CD8-positive, alpha-beta memory T cell (primary cell): ENCODE measurements around the gene LYPD4. TPM values are rescaled to one million over a fixed set of nuclear protein-coding genes. Genes with fewer than 3 reads are reported as not detected.

Experiments used
- CTCF ChIA-PET: fragments of 350-600 bp; sonication (Branson Sonifier 250); formaldehyde crosslinking; loops from one replicate; lab custom pipeline; 2021; ENCODE audit warnings: antibody characterized with exemption; lab: Charles Lee
- POLR2A ChIA-PET: fragments of 350-600 bp; sonication (Branson Sonifier 250); formaldehyde crosslinking; loops from one replicate; lab custom pipeline; 2021; ENCODE audit warnings: antibody characterized with exemption; lab: Charles Lee
- DNase-seq, 5 donors: peaks; one replicate each; pipeline versions ENCODE4 v3.0.0 to v3.0.0-alpha.2; 2020 to 2022; ENCODE audit warnings: mixed read lengths in 1 of 5
- H3K27ac ChIP-seq: one replicate; pipeline ENCODE4 v1.7.0; 2013; ENCODE audit warnings: low read depth, mild to moderate bottlenecking, low read length, moderate library complexity
- H3K27me3 ChIP-seq: 2 replicates; pipeline ENCODE4 v1.7.0; 2013; ENCODE audit warnings: low read length, mild to moderate bottlenecking; ENCODE audit not compliant: insufficient read depth, poor library complexity, severe bottlenecking
- H3K36me3 ChIP-seq: 2 replicates; pipeline ENCODE4 v1.7.0; 2013; ENCODE audit warnings: mild to moderate bottlenecking, low read length, moderate library complexity; ENCODE audit not compliant: insufficient read depth
- H3K4me1 ChIP-seq: 2 replicates; pipeline ENCODE4 v1.7.0; 2013; ENCODE audit warnings: mild to moderate bottlenecking, low read length, moderate library complexity; ENCODE audit not compliant: insufficient read depth
- H3K4me3 ChIP-seq: 2 replicates; pipeline ENCODE4 v1.7.0; 2013; ENCODE audit warnings: mild to moderate bottlenecking, low read length
- H3K9me3 ChIP-seq: 2 replicates; pipeline ENCODE4 v1.7.0; 2013; ENCODE audit warnings: mild to moderate bottlenecking, low read length
- H3K27ac Mint-ChIP-seq, 8 donors: one replicate each; pipeline ENCODE4 v1.8.0; 2020 to 2021; ENCODE audit warnings: mixed read lengths in 8 of 8, mild to moderate bottlenecking in 6 of 8, inconsistent platforms in 3 of 8, moderate library complexity in 3 of 8
- H3K27me3 Mint-ChIP-seq, 2 donors: one replicate each; pipeline ENCODE4 v1.8.0; 2020 to 2021; ENCODE audit warnings: mixed read lengths in 2 of 2, mild to moderate bottlenecking in 1 of 2, moderate library complexity in 1 of 2
- H3K36me3 Mint-ChIP-seq, 3 donors: one replicate each; pipeline ENCODE4 v1.8.0; 2020 to 2021; ENCODE audit warnings: mixed read lengths in 3 of 3, inconsistent platforms in 1 of 3, mild to moderate bottlenecking in 1 of 3
- H3K4me1 Mint-ChIP-seq, 3 donors: one replicate each; pipeline ENCODE4 v1.8.0; 2020 to 2021; ENCODE audit warnings: mixed read lengths in 3 of 3, inconsistent platforms in 1 of 3, mild to moderate bottlenecking in 1 of 3
- H3K4me3 Mint-ChIP-seq, 7 donors: one replicate each; pipeline ENCODE4 v1.8.0; 2020 to 2021; ENCODE audit warnings: mixed read lengths in 7 of 7, mild to moderate bottlenecking in 6 of 7, moderate library complexity in 4 of 7, inconsistent platforms in 2 of 7
- H3K9me3 Mint-ChIP-seq, 5 donors: one replicate each; pipeline ENCODE4 v1.8.0; 2020 to 2022; ENCODE audit warnings: mixed read lengths in 5 of 5, mild to moderate bottlenecking in 3 of 5, moderate library complexity in 2 of 5, inconsistent platforms in 1 of 5
- polyA plus RNA-seq: library from polyadenylated mRNA; unstranded; fragments of 300-500 nt; fragmentation: Illumina TruSeq; gene quantifications from one replicate; pipeline ENCODE4 v1.2.3, GENCODE V29; 2021
- total RNA-seq, 2 experiments: library from RNA; stranded (reverse); gene quantifications; one replicate each; pipeline ENCODE4 v1.2.3, GENCODE V29; 2021

Gene LYPD4
- total and polyA plus RNA-seq, 3 experiments from 2014 or later, result not detected

DNA sequence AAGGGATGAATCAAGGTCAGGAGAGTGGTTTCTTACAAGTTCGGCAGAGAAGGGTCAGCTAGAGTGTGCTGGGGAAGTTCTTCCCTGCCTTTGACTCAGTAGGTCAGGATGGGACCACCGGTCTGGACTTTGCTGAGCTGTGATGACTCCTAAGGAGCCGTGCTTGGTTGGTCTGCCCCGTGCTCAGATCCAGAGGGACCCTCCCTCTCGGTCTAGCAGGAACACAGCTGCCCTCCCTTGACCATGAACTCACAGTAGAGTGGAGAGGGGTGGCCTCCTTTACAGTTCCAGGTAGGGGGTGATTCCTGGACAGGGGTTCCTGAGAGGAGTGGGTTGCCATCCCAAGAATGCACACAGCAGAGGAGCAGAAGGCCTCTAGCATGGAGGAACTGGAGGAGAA is 19.9 kb upstream of the LYPD4 start:
- H3K27ac Mint-ChIP-seq, result peak overlapping the region in 6 of 8 donors; percentile 38 to 89 (median 62)
- Histone ChIP-seq H3K9me3 (no peaks in the 10 kb centered on the region), H3K4me3 (no peak overlapping the region), H3K36me3 (peaks cover 62% of the 10 kb centered on the region), H3K27me3 (no peaks in the 10 kb centered on the region), H3K4me1 (peaks cover 82% of the 10 kb centered on the region), H3K27ac (no peak overlapping the region)
- DNase-seq, result peak in 1 of 5 donors; percentile 42
- H3K4me3 Mint-ChIP-seq, result peak overlapping the region in 2 of 7 donors; percentile 41 to 63
- ChIA-PET POLR2A (interaction anchor here (0.9 to 1.1 kb wide), 2 partner anchors 9 to 22 kb away, joined by 3 to 4 read pairs; no protein-coding TSS in a partner anchor), CTCF (interaction anchor here (1.0 to 16.3 kb wide), 5 partner anchors 10 to 86 kb away, joined by 4 to 227 read pairs (median 5); partner anchors contain the start of gene ARHGEF1)
- H3K27me3 Mint-ChIP-seq, result no peaks in the 10 kb centered on the region
- peaks cover 59 to 73% (median 67%) of the 10 kb centered on the region in 3 donors for H3K4me1 Mint-ChIP-seq
- peaks cover 5 to 84% (median 24%) of the 10 kb centered on the region in 3 donors for H3K36me3 Mint-ChIP-seq
- no peaks in the 10 kb centered on the region for H3K9me3 Mint-ChIP-seq

DNA sequence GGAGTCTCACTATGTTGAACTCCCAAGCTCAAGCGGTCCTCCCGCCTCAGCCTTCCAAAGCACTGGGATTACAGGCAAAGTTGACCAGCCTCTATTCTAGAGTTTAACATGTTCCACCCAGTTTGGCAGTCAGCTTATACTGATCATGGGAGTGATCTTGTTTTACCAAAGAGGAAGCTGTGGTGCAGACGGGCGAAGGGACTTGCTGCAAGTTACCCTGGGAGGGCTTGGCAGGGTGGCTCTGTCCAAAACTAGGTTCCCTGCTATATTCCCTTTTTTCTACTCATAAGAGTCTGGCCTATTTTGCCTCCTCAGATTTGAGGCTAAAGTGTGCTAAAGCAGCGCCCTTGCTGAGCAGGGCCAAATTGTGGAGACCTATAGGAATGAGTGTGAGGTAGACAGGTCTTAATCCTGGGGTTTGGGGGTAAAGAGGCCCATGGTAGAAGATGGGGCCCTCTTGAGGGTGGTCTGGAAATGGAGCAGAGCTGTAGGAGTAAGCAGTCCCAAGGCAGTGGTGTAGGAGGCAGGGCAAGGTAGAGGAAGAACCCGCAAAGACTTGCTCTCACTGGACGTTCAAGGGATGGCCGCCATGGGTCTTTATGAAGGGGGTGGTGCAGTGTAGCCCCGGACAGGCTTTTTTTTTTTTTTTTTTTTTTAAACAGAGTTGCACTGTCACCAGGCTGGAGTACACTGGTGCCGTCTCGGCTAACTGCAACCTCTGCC is 18.9 kb upstream of the LYPD4 start:
- H3K27me3 ChIP-seq, result no peaks in the 10 kb centered on the region
- H3K9me3 ChIP-seq, result no peaks in the 10 kb centered on the region
- Mint-ChIP-seq H3K4me3 (peak overlapping the region in 4 of 7 donors; percentile 47 to 90 (median 86)), H3K27me3 (no peaks in the 10 kb centered on the region), H3K27ac (peak overlapping the region; percentile 29 to 89 (median 74)), H3K36me3 (peaks cover 5 to 74% (median 24%) of the 10 kb centered on the region in 3 donors), H3K9me3 (no peaks in the 10 kb centered on the region), H3K4me1 (peaks cover 59 to 70% (median 64%) of the 10 kb centered on the region in 3 donors)
- H3K27ac ChIP-seq, result peak overlapping the region; percentile 12
- no peak for DNase-seq
- ChIA-PET CTCF (interaction anchor here (0.9 to 16.3 kb wide), 5 partner anchors 11 to 172 kb away, joined by 3 to 227 read pairs (median 5); partner anchors contain the start of gene ARHGEF1), POLR2A (interaction anchor here (0.6 to 1.3 kb wide), 7 partner anchors 8 to 1293 kb away, joined by 3 to 7 read pairs (median 4); no protein-coding TSS in a partner anchor)
- H3K36me3 ChIP-seq, result peaks cover 52% of the 10 kb centered on the region
- H3K4me1 ChIP-seq, result peaks cover 78% of the 10 kb centered on the region
- no peak overlapping the region for H3K4me3 ChIP-seq

DNA sequence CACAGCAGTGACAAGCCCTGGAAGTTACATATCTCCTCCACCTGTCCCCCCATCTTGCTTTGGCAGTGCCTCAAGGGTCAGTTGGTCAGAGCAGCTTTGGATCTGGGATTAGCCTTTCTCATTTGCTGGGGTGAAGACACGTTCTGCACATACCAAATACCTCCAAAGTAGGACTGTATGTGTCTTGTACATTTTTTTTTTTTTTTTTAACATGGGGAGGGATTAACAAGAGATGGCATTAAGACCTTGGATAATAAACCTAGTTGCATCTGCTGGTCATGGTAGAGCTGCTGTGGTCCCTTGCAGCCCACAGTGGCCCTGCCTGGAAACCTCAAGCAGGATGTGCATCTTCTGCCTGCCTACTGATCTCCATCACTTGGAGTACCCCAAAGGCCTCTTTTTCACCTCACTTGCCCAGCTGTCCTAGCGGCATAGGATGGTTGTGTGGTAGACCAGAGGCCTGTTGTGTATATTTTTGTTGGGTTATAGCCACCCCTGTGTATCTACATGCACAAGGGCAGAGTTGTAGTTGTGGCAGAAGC is 18.0 kb upstream of the LYPD4 start:
- Mint-ChIP-seq H3K36me3 (peaks cover 5 to 66% (median 20%) of the 10 kb centered on the region in 3 donors), H3K4me3 (peak overlapping the region; percentile 62 to 94 (median 90)), H3K27me3 (no peaks in the 10 kb centered on the region), H3K4me1 (peaks cover 51 to 62% (median 56%) of the 10 kb centered on the region in 3 donors), H3K9me3 (no peaks in the 10 kb centered on the region), H3K27ac (peak overlapping the region; percentile 51 to 95 (median 82))
- Histone ChIP-seq H3K36me3 (peaks cover 49% of the 10 kb centered on the region), H3K4me1 (peaks cover 69% of the 10 kb centered on the region), H3K4me3 (peak overlapping the region; percentile 7), H3K27ac (peak overlapping the region; percentile 93), H3K27me3 (no peaks in the 10 kb centered on the region), H3K9me3 (no peaks in the 10 kb centered on the region)
- ChIA-PET POLR2A (interaction anchor here (0.6 to 1.3 kb wide), 6 partner anchors 9 to 83 kb away, joined by 3 to 7 read pairs (median 4); no protein-coding TSS in a partner anchor), CTCF (interaction anchor here (0.7 to 16.3 kb wide), 5 partner anchors 12 to 172 kb away, joined by 3 to 227 read pairs (median 3); partner anchors contain the start of gene ARHGEF1)
- DNase-seq, result peak in 1 of 5 donors; percentile 26

DNA sequence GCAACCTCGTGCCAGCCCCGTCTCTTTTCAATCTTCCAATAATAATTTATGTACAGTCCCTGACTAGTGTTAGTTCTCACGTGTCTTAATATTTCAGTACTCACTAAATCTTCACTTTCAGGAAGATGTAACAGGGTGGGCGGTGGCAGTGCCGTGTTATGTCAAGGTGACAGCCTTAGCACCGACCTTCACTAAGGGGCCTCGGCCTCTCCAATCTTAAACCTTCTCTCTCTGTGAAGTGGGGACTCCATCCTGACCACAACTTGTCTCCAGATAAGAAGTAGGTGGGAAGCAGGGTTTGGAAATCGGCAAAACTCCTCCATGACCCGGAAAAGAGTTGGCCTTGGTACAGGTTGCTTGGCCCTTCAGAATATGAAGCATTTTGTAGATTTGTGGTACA is 17.4 kb upstream of the LYPD4 start:
- DNase-seq, result no peak
- H3K4me3 Mint-ChIP-seq, result peak overlapping the region; percentile 87 to 99 (median 92)
- peaks cover 5 to 62% (median 20%) of the 10 kb centered on the region in 3 donors for H3K36me3 Mint-ChIP-seq
- H3K4me1 Mint-ChIP-seq, result peaks cover 51 to 62% (median 56%) of the 10 kb centered on the region in 3 donors
- POLR2A ChIA-PET, result interaction anchor here (1.0 to 3.7 kb wide), 5 partner anchors 11 to 84 kb away, joined by 3 to 72 read pairs (median 24); no protein-coding TSS in a partner anchor
- Histone ChIP-seq H3K4me1 (peaks cover 62% of the 10 kb centered on the region), H3K4me3 (no peak overlapping the region), H3K36me3 (peaks cover 49% of the 10 kb centered on the region), H3K27me3 (no peaks in the 10 kb centered on the region), H3K9me3 (no peaks in the 10 kb centered on the region), H3K27ac (peak overlapping the region; percentile 93)
- peak overlapping the region; percentile 51 to 100 (median 92) for H3K27ac Mint-ChIP-seq
- CTCF ChIA-PET, result interaction anchor here (0.7 to 16.3 kb wide), 8 partner anchors 10 to 173 kb away, joined by 3 to 227 read pairs (median 31); partner anchors contain the start of genes ARHGEF1 and RABAC1
- peaks cover 0 to 4% of the 10 kb centered on the region in 2 donors for H3K27me3 Mint-ChIP-seq
- H3K9me3 Mint-ChIP-seq, result no peaks in the 10 kb centered on the region

DNA sequence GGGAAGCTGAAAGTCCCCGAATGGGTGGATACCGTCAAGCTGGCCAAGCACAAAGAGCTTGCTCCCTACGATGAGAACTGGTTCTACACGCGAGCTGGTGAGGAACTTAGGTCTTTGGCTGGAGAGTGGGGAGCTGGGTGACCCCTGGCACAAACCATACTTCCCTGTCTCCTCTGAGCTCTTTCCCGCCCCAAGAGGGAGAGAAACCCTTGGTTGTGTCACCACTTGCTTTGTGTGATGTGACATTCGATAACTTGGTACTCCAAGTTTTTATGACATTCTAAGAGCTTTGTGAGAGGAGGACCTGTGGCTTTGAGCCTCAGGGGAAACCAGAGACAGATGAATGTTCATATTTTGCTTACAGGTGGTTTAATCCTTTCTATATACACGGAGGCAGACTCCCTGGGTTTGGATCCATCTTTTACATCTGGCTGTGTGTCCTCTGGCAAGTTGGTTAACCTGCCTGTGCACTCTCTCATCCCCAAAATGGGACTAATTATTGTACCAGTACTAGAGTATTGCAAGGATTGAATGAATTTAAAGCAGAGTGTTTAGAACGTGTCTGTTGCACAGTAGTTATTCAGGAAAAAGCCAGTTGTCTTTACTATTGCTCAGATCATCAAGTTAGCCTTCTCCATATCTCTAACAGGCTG is 16.8 kb upstream of the LYPD4 start:
- H3K27ac ChIP-seq, result peak overlapping the region; percentile 93
- peaks cover 48 to 58% (median 53%) of the 10 kb centered on the region in 3 donors for H3K4me1 Mint-ChIP-seq
- H3K36me3 Mint-ChIP-seq, result peaks cover 5 to 58% (median 20%) of the 10 kb centered on the region in 3 donors
- H3K27me3 Mint-ChIP-seq, result peaks cover 0 to 4% of the 10 kb centered on the region in 2 donors
- peak overlapping the region; percentile 87 to 99 (median 92) for H3K4me3 Mint-ChIP-seq
- DNase-seq, result no peak
- POLR2A ChIA-PET, result interaction anchor here (1.0 to 3.7 kb wide), 6 partner anchors 12 to 97 kb away, joined by 3 to 72 read pairs (median 22); partner anchors contain the start of gene RABAC1
- H3K4me1 ChIP-seq, result peaks cover 57% of the 10 kb centered on the region
- H3K9me3 Mint-ChIP-seq, result no peaks in the 10 kb centered on the region
- H3K27ac Mint-ChIP-seq, result peak overlapping the region; percentile 85 to 100 (median 94)
- no peaks in the 10 kb centered on the region for H3K9me3 ChIP-seq
- H3K4me3 ChIP-seq, result peak overlapping the region; percentile 79
- H3K27me3 ChIP-seq, result no peaks in the 10 kb centered on the region
- CTCF ChIA-PET, result interaction anchor here (2.0 to 4.5 kb wide), 8 partner anchors 11 to 97 kb away, joined by 7 to 85 read pairs (median 26); partner anchors contain the start of genes ARHGEF1 and RABAC1
- H3K36me3 ChIP-seq, result peaks cover 48% of the 10 kb centered on the region

DNA sequence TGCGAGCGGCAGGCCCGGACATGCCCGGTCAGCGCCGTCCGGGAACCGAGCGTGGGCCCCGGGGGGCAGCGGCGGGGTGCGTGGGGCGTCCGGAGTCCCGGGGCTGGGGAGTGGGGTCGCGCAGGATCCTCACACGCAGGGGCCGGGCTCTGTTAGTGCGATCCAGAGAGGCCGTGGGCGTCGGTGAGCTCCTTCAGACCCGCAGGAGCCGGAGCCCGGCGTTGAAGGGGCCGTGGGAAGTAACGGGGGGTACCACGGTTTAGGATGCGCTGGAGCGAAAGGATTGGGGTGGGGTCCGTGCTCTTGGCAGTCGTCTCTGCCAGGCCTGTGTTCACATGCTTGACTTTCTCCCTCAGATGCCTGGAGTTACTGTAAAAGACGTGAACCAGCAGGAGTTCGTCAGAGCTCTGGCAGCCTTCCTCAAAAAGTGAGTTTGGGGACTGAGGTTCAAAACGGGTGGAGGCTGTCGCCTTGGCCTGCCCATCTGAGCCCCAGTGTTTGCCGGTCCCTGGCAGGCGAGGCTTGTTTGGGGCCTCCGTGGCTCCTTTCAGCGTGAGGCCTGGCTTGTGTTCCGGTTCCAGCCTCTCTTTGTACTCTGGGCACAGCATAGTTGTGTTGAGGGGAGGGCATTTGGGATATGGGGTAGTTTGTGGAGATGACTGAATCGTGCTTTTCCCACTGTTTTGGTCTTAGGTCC is 16.1 kb upstream of the LYPD4 start:
- Histone ChIP-seq H3K9me3 (no peaks in the 10 kb centered on the region), H3K4me3 (peak overlapping the region; percentile 79), H3K36me3 (peaks cover 44% of the 10 kb centered on the region), H3K4me1 (peaks cover 55% of the 10 kb centered on the region), H3K27me3 (no peaks in the 10 kb centered on the region), H3K27ac (peak overlapping the region; percentile 93)
- DNase-seq, result no peak
- H3K27me3 Mint-ChIP-seq, result peaks cover 0 to 4% of the 10 kb centered on the region in 2 donors
- ChIA-PET CTCF (interaction anchor here (1.0 to 4.5 kb wide), 19 partner anchors 8 to 384 kb away, joined by 3 to 85 read pairs (median 6); partner anchors contain the start of genes ARHGEF1 and RABAC1), POLR2A (interaction anchor here (1.0 to 3.7 kb wide), 14 partner anchors 8 to 596 kb away, joined by 3 to 72 read pairs (median 8); partner anchors contain the start of genes ERFL, HNRNPUL1 and RABAC1)
- H3K4me3 Mint-ChIP-seq, result peak overlapping the region; percentile 87 to 99 (median 92)
- H3K4me1 Mint-ChIP-seq, result peaks cover 46 to 55% (median 51%) of the 10 kb centered on the region in 3 donors
- H3K36me3 Mint-ChIP-seq, result peaks cover 5 to 55% (median 20%) of the 10 kb centered on the region in 3 donors
- H3K9me3 Mint-ChIP-seq, result no peaks in the 10 kb centered on the region
- peak overlapping the region; percentile 85 to 100 (median 94) for H3K27ac Mint-ChIP-seq
